ENCODE data around the gene CIRBP. TPM values are rescaled to one million over a fixed set of nuclear protein-coding genes. Genes with fewer than 3 reads are reported as not detected.

Gene CIRBP
- total and polyA plus RNA-seq, 9 of the 15 experiments (the other 6 are each of a cell fraction or from before 2014, with no cell fraction given) = 20.5 to 327 (median 176) TPM

GRCh38 chr19:1270213-1270853, 1.2 kb downstream of the CIRBP start (continued):
- TF ChIP-seq NRF1 (conservative IDR thresholded peaks at IDR 0.05 in 1 of 2, IDR thresholded peaks at IDR 0.05 in 1 of 2) = no peak
- TF ChIP-seq SMAD1 (IDR thresholded peaks at IDR 0.05; ENCODE audit: low read depth, low read length, partially characterized antibody) = no peak
- no peak for TF ChIP-seq HEY1 (CRISPR knock-in tag; IDR thresholded peaks at IDR 0.05; ENCODE audit: borderline replicate concordance)
- TF ChIP-seq FOXA1 (IDR thresholded peaks at IDR 0.05; ENCODE audit: borderline replicate concordance) = no peak
- no peak for TF ChIP-seq KLF10 (CRISPR knock-in tag; IDR thresholded peaks at IDR 0.05)
- TF ChIP-seq ZKSCAN3 (CRISPR knock-in tag; IDR thresholded peaks at IDR 0.05) = no peak
- no peak for TF ChIP-seq IRF1 (CRISPR knock-in tag; IDR thresholded peaks at IDR 0.05; ENCODE audit: borderline replicate concordance)
- no peak for TF ChIP-seq NBN (IDR thresholded peaks at IDR 0.05; ENCODE audit: low read depth)
- TF ChIP-seq PTTG1 (tag; IDR thresholded peaks at IDR 0.05; ENCODE audit: low read depth) = 0 out of 2 replicates have a peak, but pooled peaks have one; percentile 12
- TF ChIP-seq RNF2 (IDR thresholded peaks at IDR 0.05) = no peak
- no peak for TF ChIP-seq CHD4 (IDR thresholded peaks at IDR 0.05; ENCODE audit: insufficient read depth, insufficient replicate concordance, low read depth, low read length, poor library complexity, severe bottlenecking)
- TF ChIP-seq CREB3L1 (IDR thresholded peaks at IDR 0.05; ENCODE audit: borderline replicate concordance, low read depth) = no peak
- TF ChIP-seq ZBTB33 (CRISPR knock-in tag; IDR thresholded peaks at IDR 0.05) = no peak
- TF ChIP-seq RREB1 (CRISPR knock-in tag; IDR thresholded peaks at IDR 0.05) = no peak
- TF ChIP-seq ZNF384 (IDR thresholded peaks at IDR 0.05; ENCODE audit: low read depth, low read length) = no peak
- no peak for TF ChIP-seq KLF6 (CRISPR knock-in tag; IDR thresholded peaks at IDR 0.05; ENCODE audit: borderline replicate concordance)
- no peak for TF ChIP-seq SMAD3 (CRISPR knock-in tag; conservative IDR thresholded peaks at IDR 0.05)
- no peak for TF ChIP-seq RBM14 (IDR thresholded peaks at IDR 0.05; ENCODE audit: borderline replicate concordance, insufficient read depth, low read depth, low read length)
- no peak for TF ChIP-seq ZNF354B (CRISPR knock-in tag; IDR thresholded peaks at IDR 0.05)

Data from K562 (cell line).